ENCODE data around the gene LSG1.

The LSG1 gene

DNA sequence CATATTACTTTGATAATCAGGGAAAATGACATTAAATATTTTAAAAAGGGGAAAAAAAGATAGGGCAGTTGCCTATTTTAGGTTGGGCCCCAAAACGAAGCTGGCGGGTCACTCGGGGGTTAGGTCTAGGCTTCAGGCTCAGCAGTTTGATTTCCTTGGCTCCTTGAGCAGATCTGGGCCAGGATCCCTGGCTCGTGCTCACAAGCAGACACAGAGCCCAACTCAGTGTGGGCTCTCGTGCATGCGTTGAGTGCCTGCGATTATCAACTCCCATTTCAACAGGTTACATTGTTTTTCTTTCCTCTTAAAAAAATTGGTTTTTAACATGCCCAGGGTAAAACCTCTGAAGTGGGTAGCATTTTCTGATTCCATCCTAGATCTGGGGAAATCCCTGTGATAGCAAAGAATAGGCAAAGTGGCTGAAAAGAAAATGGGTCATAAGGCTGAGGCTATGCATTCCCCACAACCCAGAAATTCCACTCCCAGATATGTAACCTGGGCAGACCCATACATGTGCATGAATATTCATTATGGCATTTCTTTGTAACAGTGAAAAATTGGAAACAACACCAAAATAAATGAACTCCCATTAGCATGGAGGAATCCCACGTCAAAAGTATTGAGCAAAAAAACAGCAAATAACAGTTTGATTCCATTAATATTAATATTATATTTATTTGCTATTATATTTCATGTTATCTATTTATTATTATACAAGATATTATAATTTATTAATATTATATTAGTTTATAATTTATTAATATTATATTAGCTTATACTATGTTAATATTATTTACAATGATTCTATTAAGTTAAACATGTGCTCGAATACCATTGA, 41.5 kb upstream of the LSG1 start:
- Histone ChIP-seq H3K27ac (ENCODE audit: low read depth, low read length) (no peak overlapping the region), H3K9me2 (replicated peaks; ENCODE audit: insufficient read depth, low read length) (no peaks in the 10 kb centered on the region), H3K4me3 (ENCODE audit: insufficient read depth, low read length, poor library complexity, severe bottlenecking) (no peak overlapping the region), H3K79me2 (ENCODE audit: insufficient read depth, low read length) (no peaks in the 10 kb centered on the region), H3K9me3 (ENCODE audit: insufficient read depth, low read length) (no peaks in the 10 kb centered on the region), H4K20me1 (ENCODE audit: low read depth, low read length) (no peaks in the 10 kb centered on the region), H2AFZ (ENCODE audit: low read depth, low read length, severe bottlenecking) (no peak overlapping the region), H3K27me3 (ENCODE audit: low read length) (no peaks in the 10 kb centered on the region), H3K4me2 (ENCODE audit: low read depth, low read length, poor library complexity, severe bottlenecking) (no peak overlapping the region), H3K9ac (ENCODE audit: low read length) (no peak overlapping the region), H3K36me3 (ENCODE audit: low read length) (no peaks in the 10 kb centered on the region), H3F3A (ENCODE audit: insufficient read depth) (no peaks in the 10 kb centered on the region)
- TF ChIP-seq, protein P1, sequence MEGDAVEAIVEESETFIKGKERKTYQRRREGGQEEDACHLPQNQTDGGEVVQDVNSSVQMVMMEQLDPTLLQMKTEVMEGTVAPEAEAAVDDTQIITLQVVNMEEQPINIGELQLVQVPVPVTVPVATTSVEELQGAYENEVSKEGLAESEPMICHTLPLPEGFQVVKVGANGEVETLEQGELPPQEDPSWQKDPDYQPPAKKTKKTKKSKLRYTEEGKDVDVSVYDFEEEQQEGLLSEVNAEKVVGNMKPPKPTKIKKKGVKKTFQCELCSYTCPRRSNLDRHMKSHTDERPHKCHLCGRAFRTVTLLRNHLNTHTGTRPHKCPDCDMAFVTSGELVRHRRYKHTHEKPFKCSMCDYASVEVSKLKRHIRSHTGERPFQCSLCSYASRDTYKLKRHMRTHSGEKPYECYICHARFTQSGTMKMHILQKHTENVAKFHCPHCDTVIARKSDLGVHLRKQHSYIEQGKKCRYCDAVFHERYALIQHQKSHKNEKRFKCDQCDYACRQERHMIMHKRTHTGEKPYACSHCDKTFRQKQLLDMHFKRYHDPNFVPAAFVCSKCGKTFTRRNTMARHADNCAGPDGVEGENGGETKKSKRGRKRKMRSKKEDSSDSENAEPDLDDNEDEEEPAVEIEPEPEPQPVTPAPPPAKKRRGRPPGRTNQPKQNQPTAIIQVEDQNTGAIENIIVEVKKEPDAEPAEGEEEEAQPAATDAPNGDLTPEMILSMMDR (IDR thresholded peaks at IDR 0.05; ENCODE audit: insufficient read depth, low read length, poor library complexity, severe bottlenecking), result no peak
- TF ChIP-seq EZH2phosphoT487 (conservative IDR thresholded peaks at IDR 0.05; ENCODE audit: low read length), result no peak

DNA sequence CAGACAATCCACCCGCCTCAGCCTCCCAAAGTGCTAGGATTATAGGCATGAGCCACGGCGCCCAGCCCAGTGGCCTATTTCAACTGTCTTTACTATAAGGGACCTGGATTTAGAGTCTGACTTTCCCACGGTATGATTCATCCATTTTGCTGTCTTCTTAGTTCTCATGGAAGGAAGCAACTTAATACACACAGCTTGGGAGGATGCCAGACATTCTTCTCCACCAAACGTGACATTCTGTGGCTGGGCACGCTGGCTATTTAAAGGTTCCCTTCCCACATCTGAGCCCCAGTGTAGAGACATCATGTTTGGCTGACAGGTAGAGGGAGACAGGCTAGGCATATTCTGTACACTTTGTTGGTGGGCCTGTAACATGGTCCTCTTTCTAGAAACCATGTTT, 39.9 kb upstream of the LSG1 start:
- H3K4me3 ChIP-seq (ENCODE audit: insufficient read depth, low read length, poor library complexity, severe bottlenecking), result no peak overlapping the region
- H3K79me2 ChIP-seq (ENCODE audit: insufficient read depth, low read length), result no peaks in the 10 kb centered on the region
- no peaks in the 10 kb centered on the region for H3K27me3 ChIP-seq (ENCODE audit: low read length)
- H3K9ac ChIP-seq (ENCODE audit: low read length), result no peak overlapping the region
- no peaks in the 10 kb centered on the region for H3K9me2 ChIP-seq (replicated peaks; ENCODE audit: insufficient read depth, low read length)
- TF ChIP-seq EZH2phosphoT487 (conservative IDR thresholded peaks at IDR 0.05; ENCODE audit: low read length), result no peak
- TF ChIP-seq, protein P1 (IDR thresholded peaks at IDR 0.05; ENCODE audit: insufficient read depth, low read length, poor library complexity, severe bottlenecking), result no peak
- H2AFZ ChIP-seq (ENCODE audit: low read depth, low read length, severe bottlenecking), result no peak overlapping the region
- no peaks in the 10 kb centered on the region for H3K36me3 ChIP-seq (ENCODE audit: low read length)
- no peaks in the 10 kb centered on the region for H3F3A ChIP-seq (ENCODE audit: insufficient read depth)
- H4K20me1 ChIP-seq (ENCODE audit: low read depth, low read length), result no peaks in the 10 kb centered on the region
- no peak overlapping the region for H3K4me2 ChIP-seq (ENCODE audit: low read depth, low read length, poor library complexity, severe bottlenecking)
- no peaks in the 10 kb centered on the region for H3K9me3 ChIP-seq (ENCODE audit: insufficient read depth, low read length)
- H3K27ac ChIP-seq (ENCODE audit: low read depth, low read length), result no peak overlapping the region

DNA sequence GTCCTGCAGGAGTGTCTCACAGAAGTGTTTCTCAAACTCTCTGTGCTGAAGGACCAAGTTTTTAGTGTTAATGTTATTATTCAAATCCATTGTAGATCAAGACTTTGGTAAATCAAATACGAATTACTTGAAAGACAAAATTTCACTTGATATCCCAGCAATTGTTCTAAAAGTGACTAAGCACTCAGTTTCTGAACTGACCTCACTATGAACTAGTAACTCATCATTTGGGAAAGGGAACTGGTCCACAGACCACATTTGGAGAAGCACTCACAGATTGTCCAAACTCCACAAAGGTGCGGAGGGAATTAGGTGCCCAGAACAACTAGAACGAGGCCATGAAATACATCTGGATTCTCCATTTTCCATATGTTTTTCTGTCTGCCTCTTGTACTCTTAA, 39.3 kb upstream of the LSG1 start:
- H4K20me1 ChIP-seq (ENCODE audit: low read depth, low read length), result no peaks in the 10 kb centered on the region
- no peak overlapping the region for H2AFZ ChIP-seq (ENCODE audit: low read depth, low read length, severe bottlenecking)
- H3K9ac ChIP-seq (ENCODE audit: low read length), result no peak overlapping the region
- TF ChIP-seq EZH2phosphoT487 (conservative IDR thresholded peaks at IDR 0.05; ENCODE audit: low read length), result no peak
- TF ChIP-seq, protein P1 (IDR thresholded peaks at IDR 0.05; ENCODE audit: insufficient read depth, low read length, poor library complexity, severe bottlenecking), result no peak
- H3F3A ChIP-seq (ENCODE audit: insufficient read depth), result no peaks in the 10 kb centered on the region
- H3K9me2 ChIP-seq (replicated peaks; ENCODE audit: insufficient read depth, low read length), result no peaks in the 10 kb centered on the region
- no peak overlapping the region for H3K4me2 ChIP-seq (ENCODE audit: low read depth, low read length, poor library complexity, severe bottlenecking)
- H3K79me2 ChIP-seq (ENCODE audit: insufficient read depth, low read length), result no peaks in the 10 kb centered on the region
- H3K4me3 ChIP-seq (ENCODE audit: insufficient read depth, low read length, poor library complexity, severe bottlenecking), result no peak overlapping the region
- H3K27ac ChIP-seq (ENCODE audit: low read depth, low read length), result no peak overlapping the region
- no peaks in the 10 kb centered on the region for H3K36me3 ChIP-seq (ENCODE audit: low read length)
- H3K9me3 ChIP-seq (ENCODE audit: insufficient read depth, low read length), result no peaks in the 10 kb centered on the region
- no peaks in the 10 kb centered on the region for H3K27me3 ChIP-seq (ENCODE audit: low read length)
